ENCODE measurements around the gene LY6G6C. TPM values are rescaled to one million over a fixed set of nuclear protein-coding genes. Genes with fewer than 3 reads are reported as not detected.
A peak's percentile ranks its signal among the peaks of the same experiment; 100 is the strongest.

The LY6G6C gene
- total RNA-seq, 1 experiment from 2014 or later, result 2.1 TPM

DNA sequence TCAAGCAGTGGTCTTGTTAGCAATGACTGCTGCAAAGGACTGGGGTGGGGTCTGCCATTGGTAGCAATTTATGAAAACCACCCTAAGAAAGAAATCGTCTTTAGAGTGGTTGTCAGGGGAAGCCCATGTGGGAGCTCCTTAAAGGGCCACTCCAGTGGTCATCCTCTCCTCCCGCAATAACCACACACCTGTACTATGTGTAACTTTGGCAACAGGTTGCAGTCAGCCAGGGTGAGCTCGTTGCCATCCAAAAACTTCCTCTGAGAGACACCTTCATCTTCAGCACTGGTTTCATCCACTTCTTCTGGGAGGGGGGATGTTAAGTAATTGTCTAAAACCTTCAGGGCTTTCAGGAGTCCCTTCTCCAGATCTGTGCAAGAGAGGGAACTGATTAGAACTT, 10.5 kb upstream of the LY6G6C start:
- CTCF ChIA-PET, result no interaction called here
- H3K79me2 ChIP-seq (ENCODE audit: low read depth), result peaks cover 50% of the 10 kb centered on the region
- no TSS peak for BruUV-seq (replicated peaks)
- H3K36me3 ChIP-seq (ENCODE audit: low read depth), result peaks cover 37% of the 10 kb centered on the region
- no peak overlapping the region for H3K4me3 ChIP-seq
- no peaks in the 10 kb centered on the region for H3K9me3 ChIP-seq (ENCODE audit: insufficient read depth, low read depth)
- H2AFZ ChIP-seq, result no peak overlapping the region
- intact Hi-C loops (cut with micrococcal nuclease; ENCODE audit: unreplicated experiment), result loop anchor here (10.0 kb wide), 1 partner anchor 187 kb away; the partner anchor contains the start of genes ATP6V1G2, DDX39B and NFKBIL1
- peaks cover 29% of the 10 kb centered on the region for H4K20me1 ChIP-seq (ENCODE audit: insufficient read depth)
- H3K4me2 ChIP-seq, result no peak overlapping the region
- no peak overlapping the region for H3K27ac ChIP-seq
- POLR2A ChIA-PET (ENCODE audit: unreplicated experiment), result interaction anchor here (0.6 kb wide), 1 partner anchor 15 kb away, joined by 3 read pairs; no protein-coding TSS in a partner anchor
- no peak for DNase-seq
- H3K27me3 ChIP-seq (ENCODE audit: insufficient read depth, low read depth), result no peaks in the 10 kb centered on the region
- peaks cover 21% of the 10 kb centered on the region for H3K4me1 ChIP-seq (replicated peaks; ENCODE audit: insufficient read depth)
- no peaks in the 10 kb centered on the region for H3K9me2 ChIP-seq (ENCODE audit: insufficient read depth)
- TF ChIP-seq, protein P1, sequence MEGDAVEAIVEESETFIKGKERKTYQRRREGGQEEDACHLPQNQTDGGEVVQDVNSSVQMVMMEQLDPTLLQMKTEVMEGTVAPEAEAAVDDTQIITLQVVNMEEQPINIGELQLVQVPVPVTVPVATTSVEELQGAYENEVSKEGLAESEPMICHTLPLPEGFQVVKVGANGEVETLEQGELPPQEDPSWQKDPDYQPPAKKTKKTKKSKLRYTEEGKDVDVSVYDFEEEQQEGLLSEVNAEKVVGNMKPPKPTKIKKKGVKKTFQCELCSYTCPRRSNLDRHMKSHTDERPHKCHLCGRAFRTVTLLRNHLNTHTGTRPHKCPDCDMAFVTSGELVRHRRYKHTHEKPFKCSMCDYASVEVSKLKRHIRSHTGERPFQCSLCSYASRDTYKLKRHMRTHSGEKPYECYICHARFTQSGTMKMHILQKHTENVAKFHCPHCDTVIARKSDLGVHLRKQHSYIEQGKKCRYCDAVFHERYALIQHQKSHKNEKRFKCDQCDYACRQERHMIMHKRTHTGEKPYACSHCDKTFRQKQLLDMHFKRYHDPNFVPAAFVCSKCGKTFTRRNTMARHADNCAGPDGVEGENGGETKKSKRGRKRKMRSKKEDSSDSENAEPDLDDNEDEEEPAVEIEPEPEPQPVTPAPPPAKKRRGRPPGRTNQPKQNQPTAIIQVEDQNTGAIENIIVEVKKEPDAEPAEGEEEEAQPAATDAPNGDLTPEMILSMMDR (conservative IDR thresholded peaks at IDR 0.05), result no peak
- TF ChIP-seq EZH2 (IDR thresholded peaks at IDR 0.05; ENCODE audit: low read depth), result no peak
- peaks cover 64% of the 10 kb centered on the region for H3F3A ChIP-seq (ENCODE audit: insufficient read depth, low read depth)

DNA sequence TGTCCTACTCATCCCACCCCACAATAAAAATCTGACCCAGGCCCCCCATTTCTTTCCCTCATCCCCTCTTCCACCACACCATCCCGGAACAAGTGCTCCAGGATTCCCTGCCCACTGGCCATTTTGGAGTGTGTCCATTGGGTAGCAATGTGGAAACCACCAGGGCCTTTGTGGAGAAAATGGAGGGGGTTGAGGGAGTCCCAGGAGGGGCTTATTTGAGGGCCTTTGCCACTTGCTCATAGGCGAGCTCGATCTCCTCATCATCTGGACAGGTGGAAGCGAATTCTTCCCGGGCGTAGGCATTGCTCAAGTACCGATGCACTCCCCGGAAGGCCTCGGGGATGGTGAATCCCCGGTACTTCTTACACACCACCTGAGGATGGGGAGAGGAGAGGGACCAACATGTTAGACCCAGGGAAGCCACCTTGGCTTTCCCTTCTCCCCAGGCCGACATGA, 9.1 kb upstream of the LY6G6C start:
- Histone ChIP-seq H3K4me1 (replicated peaks; ENCODE audit: insufficient read depth) (peaks cover 15% of the 10 kb centered on the region), H3K27me3 (ENCODE audit: insufficient read depth, low read depth) (no peaks in the 10 kb centered on the region), H2AFZ (no peak overlapping the region), H3K9me3 (ENCODE audit: insufficient read depth, low read depth) (no peaks in the 10 kb centered on the region), H3K4me3 (no peak overlapping the region), H3K9me2 (ENCODE audit: insufficient read depth) (no peaks in the 10 kb centered on the region), H3K27ac (no peak overlapping the region), H3K79me2 (ENCODE audit: low read depth) (peaks cover 37% of the 10 kb centered on the region), H3F3A (ENCODE audit: insufficient read depth, low read depth) (peaks cover 73% of the 10 kb centered on the region), H3K4me2 (0 out of 2 replicates have a peak overlapping the region, but pooled peaks have one; percentile 73), H4K20me1 (ENCODE audit: insufficient read depth) (peaks cover 29% of the 10 kb centered on the region), H3K36me3 (ENCODE audit: low read depth) (peaks cover 37% of the 10 kb centered on the region)
- POLR2A ChIA-PET (ENCODE audit: unreplicated experiment), result interaction anchor here (0.5 to 0.7 kb wide), 3 partner anchors 33 to 241 kb away, joined by 3 to 12 read pairs (median 5); no protein-coding TSS in a partner anchor
- no peak for DNase-seq
- intact Hi-C loops (cut with micrococcal nuclease; ENCODE audit: unreplicated experiment), result loop anchor here (10.0 kb wide), 1 partner anchor 186 kb away; the partner anchor contains the start of genes ATP6V1G2, DDX39B and NFKBIL1
- TF ChIP-seq, protein P1 (conservative IDR thresholded peaks at IDR 0.05), result no peak
- no TSS peak for BruUV-seq (replicated peaks)
- CTCF ChIA-PET, result no interaction called here

DNA sequence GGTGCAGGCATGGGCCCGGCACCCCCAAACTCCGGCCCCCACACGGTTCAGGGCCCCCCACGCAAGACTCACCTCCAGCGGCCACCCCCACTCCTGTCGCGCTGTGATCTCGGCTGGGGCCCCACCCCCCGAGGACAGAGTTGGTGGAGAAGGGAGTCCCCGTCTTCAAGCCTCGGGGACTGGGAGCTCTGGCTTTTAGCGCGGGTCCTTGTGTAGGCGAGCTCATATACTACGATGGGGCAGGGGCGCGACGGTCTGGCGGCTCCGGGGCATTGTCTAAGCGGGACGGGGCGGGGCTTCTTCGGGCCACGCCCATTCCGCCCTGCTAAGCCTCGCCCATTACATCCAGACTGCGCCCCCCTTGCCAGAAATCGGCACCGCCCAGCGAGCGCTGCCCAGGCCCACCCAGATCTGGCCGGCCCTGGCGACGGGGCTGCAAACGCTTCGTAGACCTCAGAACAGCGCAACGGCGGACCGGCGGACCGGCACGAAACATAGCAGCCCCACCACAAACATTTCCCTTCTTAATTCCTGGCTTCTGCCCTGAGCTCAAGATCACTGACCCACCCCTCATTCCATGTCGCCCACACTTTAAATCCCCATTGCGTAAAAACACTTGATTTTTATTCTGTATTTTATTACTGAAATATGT, 8.6 kb upstream of the LY6G6C start:
- Histone ChIP-seq H3F3A (ENCODE audit: insufficient read depth, low read depth) (peaks cover 69% of the 10 kb centered on the region), H3K9me2 (ENCODE audit: insufficient read depth) (no peaks in the 10 kb centered on the region), H3K79me2 (ENCODE audit: low read depth) (peaks cover 31% of the 10 kb centered on the region), H3K4me3 (peak overlapping the region; percentile 81), H3K4me2 (peak overlapping the region; percentile 73), H3K27ac (no peak overlapping the region), H3K27me3 (ENCODE audit: insufficient read depth, low read depth) (no peaks in the 10 kb centered on the region), H2AFZ (peak overlapping the region; percentile 78), H3K36me3 (ENCODE audit: low read depth) (peaks cover 37% of the 10 kb centered on the region), H4K20me1 (ENCODE audit: insufficient read depth) (peaks cover 29% of the 10 kb centered on the region), H3K4me1 (replicated peaks; ENCODE audit: insufficient read depth) (peaks cover 15% of the 10 kb centered on the region), H3K9me3 (ENCODE audit: insufficient read depth, low read depth) (no peaks in the 10 kb centered on the region)
- TF ChIP-seq, protein P1 (conservative IDR thresholded peaks at IDR 0.05), result no peak
- no peak for TF ChIP-seq EZH2 (IDR thresholded peaks at IDR 0.05; ENCODE audit: low read depth)
- intact Hi-C loops (cut with micrococcal nuclease; ENCODE audit: unreplicated experiment), result loop anchor here (1.0 to 10.0 kb wide), 3 partner anchors 8 to 185 kb away; partner anchors contain the start of genes ATP6V1G2, DDX39B and NFKBIL1
- peak; percentile 62 to 81 for DNase-seq
- ChIA-PET POLR2A (ENCODE audit: unreplicated experiment) (interaction anchor here (0.5 to 0.6 kb wide), 3 partner anchors 70 to 241 kb away, joined by 5 to 12 read pairs (median 11); no protein-coding TSS in a partner anchor), CTCF (interaction anchor here (1.4 kb wide), 1 partner anchor 39 kb away, joined by 10 read pairs; no protein-coding TSS in a partner anchor)
- no TSS peak for BruUV-seq (replicated peaks)

Data from PC-9 (cell line).